ENCODE measurements around the gene SNTB2.

- TF ChIP-seq RFX5 (IDR thresholded peaks at IDR 0.05; ENCODE audit: low read depth, low read length) (no peak), CTCF (conservative IDR thresholded peaks at IDR 0.05; ENCODE audit: low read depth, low read length) (no peak), MXI1 (IDR thresholded peaks at IDR 0.05; ENCODE audit: borderline replicate concordance, low read depth, low read length) (peak; percentile 68; the same call in 1 of the 2 replicates), POLR2A (IDR thresholded peaks at IDR 0.05; ENCODE audit: low read depth, low read length) (peak; percentile 84), RAD21 (IDR thresholded peaks at IDR 0.05; ENCODE audit: low read length) (peak; percentile 17; the same call in 1 of the 2 replicates), SMC3 (IDR thresholded peaks at IDR 0.05; ENCODE audit: low read depth, low read length) (no peak), NFE2L2 (IDR thresholded peaks at IDR 0.05; ENCODE audit: low read depth, low read length) (no peak), RCOR1 (IDR thresholded peaks at IDR 0.05; ENCODE audit: insufficient replicate concordance, low read length) (no peak), MAFK (IDR thresholded peaks at IDR 0.05; ENCODE audit: low read depth, low read length) (no peak), FOS (IDR thresholded peaks at IDR 0.05; ENCODE audit: low read depth, low read length) (no peak; the same call in 1 of the 2 replicates), CEBPB (IDR thresholded peaks at IDR 0.05; ENCODE audit: low read depth, low read length) (no peak)
Measured at GRCh38 chr16:69186642-69187445, at the start of gene SNTB2.

Measured in IMR-90 (cell line).